Pons (tissue), 1 donor: Measurements from ENCODE around the gene MORC3.

ENCODE experiments used
- DNase-seq: peaks from one replicate; pipeline ENCODE4 v3.0.0-alpha.2; 2016; ENCODE audit warnings: low spot score

MORC3 gene

DNA sequence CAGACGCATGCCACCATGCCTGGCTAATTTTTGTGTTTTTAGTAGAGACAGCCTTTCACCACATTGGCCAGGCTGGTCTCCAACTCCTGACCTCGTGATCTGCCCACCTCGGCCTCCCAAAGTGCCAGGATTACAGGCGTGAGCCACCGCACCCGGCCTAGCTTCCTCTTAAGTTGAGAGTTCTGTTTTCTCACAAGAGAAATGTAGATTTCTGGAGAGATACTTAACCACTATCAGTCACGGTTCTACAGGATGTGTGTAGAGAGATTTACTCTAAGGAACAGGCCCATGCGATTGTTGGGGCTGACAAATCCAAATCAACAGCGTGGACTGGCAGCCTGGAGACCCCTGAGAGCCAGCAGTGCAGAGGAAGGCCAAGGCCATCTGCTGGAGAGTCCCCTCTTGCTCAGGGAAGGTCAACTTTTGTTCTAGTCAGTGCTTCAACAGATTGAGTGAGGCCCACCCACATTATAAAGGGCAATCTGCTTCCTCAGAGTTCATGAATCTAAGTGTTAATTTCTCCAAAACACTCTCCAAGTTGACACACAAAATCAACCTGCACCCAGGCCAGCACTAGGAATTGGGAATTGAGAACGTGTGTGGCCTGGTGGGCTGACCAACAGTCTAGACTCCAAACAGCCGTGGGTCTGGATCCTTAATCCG lies 103.9 kb downstream of the MORC3 start:
- no peak for DNase-seq

DNA sequence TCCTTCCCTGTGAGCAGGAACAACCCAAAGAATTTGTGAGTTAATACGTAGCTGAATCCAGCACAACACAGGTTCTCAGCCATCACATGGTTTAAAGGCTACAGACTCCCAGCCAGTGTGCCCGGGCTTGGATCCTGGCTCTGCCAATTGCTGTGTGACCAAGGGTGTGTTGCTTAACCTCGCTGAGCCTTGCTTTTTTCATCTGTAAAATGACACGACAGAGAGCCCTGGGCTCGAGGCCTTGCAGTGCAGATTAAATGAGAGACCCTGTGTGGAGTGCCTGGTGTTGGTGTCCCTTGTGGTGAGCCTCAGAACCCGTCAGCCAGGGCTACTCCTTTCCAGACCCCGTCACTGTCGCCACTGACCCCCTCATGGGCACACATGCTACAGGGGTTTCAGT lies 104.6 kb downstream of the MORC3 start:
- no peak for DNase-seq

DNA sequence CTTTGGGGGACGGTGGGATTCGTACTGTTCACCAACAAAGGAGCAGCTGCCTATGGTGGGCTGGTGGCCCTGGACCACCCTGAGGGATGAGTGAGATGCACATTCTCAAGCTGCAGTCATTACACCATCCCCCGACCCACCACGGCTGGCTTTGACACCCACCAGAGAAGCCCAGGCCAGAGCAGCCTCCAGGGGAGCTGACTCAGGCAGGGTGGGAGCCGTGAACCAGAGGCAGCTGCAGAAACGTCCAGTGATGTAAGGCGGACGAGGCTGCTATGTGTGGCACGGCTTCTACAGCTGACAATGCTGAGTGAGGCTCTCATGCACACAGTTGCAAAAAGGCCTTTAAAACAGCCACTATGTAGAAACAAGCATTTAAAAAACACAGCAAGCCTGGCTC lies 105.3 kb downstream of the MORC3 start:
- DNase-seq: no peak
